ENCODE measurements around the gene NF1.

NF1 gene

GRCh38 chr17:31374503-31374902 is 279.7 kb downstream of the NF1 start:
- Histone ChIP-seq H3K27me3 (ENCODE audit: control insufficient read depth in 1 of 2, insufficient read depth in 1 of 2, low read length in 2 of 2) (no peaks in the 10 kb centered on the region), H2BK120ac (ENCODE audit: low read depth, low read length) (no peak overlapping the region), H3K9me3 (ENCODE audit: control insufficient read depth, low read length) (no peaks in the 10 kb centered on the region), H3K18ac (ENCODE audit: low read depth in 1 of 2, low read length in 2 of 2) (no peak overlapping the region), H3K4ac (ENCODE audit: low read depth in 1 of 2, low read length in 2 of 2) (no peak overlapping the region), H2BK12ac (ENCODE audit: low read length in 2 of 2) (no peak overlapping the region), H2BK15ac (ENCODE audit: low read depth, poor library complexity, severe bottlenecking) (no peak overlapping the region), H3K4me2 (ENCODE audit: low read length, poor library complexity, severe bottlenecking) (no peak overlapping the region), H2AFZ (ENCODE audit: low read depth, low read length) (no peak overlapping the region), H3K36me3 (ENCODE audit: control insufficient read depth in 1 of 2, insufficient read depth in 2 of 2, low read depth in 1 of 2, low read length in 2 of 2) (peaks cover 17 to 53% of the 10 kb centered on the region in 2 experiments), H3K23ac (ENCODE audit: low read length in 2 of 2) (no peak overlapping the region), H3K4me3 (ENCODE audit: insufficient read depth in 1 of 2, low read depth in 1 of 2, low read length in 2 of 2) (no peak overlapping the region), H3K27ac (ENCODE audit: low read length, poor library complexity, severe bottlenecking) (no peak overlapping the region), H2AK5ac (ENCODE audit: low read length, severe bottlenecking) (no peak overlapping the region), H3K79me1 (replicated peaks; ENCODE audit: low read length, poor library complexity, severe bottlenecking) (peaks cover 12% of the 10 kb centered on the region), H4K8ac (ENCODE audit: low read length) (no peak overlapping the region), H2BK5ac (ENCODE audit: low read depth, low read length, poor library complexity, severe bottlenecking) (no peak overlapping the region), H3K4me1 (ENCODE audit: control insufficient read depth, insufficient read depth, low read depth, low read length) (no peaks in the 10 kb centered on the region), H3K14ac (ENCODE audit: low read length in 2 of 2) (no peak overlapping the region), H3K9ac (ENCODE audit: low read length) (peak overlapping the region; percentile 16), H4K91ac (ENCODE audit: low read length) (no peak overlapping the region)
- DNase-seq = no peak
- no CpG with 5 or more reads among the region's 2 CpGs for WGBS

DNA sequence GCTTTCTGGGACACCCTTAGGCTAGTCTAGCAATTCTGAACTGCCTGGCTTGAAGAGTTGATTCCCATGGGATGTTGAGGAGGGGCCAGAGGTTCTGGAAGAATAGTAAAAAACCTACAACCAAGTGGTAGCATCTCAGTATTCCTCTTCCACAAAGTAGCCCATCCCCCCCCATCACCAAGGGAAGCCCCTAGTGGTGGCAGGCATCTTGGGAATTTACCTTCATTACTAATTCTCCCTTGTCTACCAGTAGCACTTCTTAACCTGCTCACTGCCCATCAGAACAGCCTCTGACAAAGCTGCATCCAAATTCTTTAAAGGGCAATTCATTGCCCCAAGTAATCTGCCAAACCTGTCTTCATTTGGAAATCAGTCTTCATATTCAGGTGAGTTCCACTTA is 283.9 kb downstream of the NF1 start:
- no peak overlapping the region for H2BK120ac ChIP-seq (ENCODE audit: low read depth, low read length)
- H2BK12ac ChIP-seq (ENCODE audit: low read length in 2 of 2) = no peak overlapping the region
- H3K4me1 ChIP-seq (ENCODE audit: control insufficient read depth, insufficient read depth, low read depth, low read length) = no peaks in the 10 kb centered on the region
- no peak overlapping the region for H3K4me3 ChIP-seq (ENCODE audit: insufficient read depth in 1 of 2, low read depth in 1 of 2, low read length in 2 of 2)
- H3K4ac ChIP-seq (ENCODE audit: low read depth in 1 of 2, low read length in 2 of 2) = no peak overlapping the region
- peaks cover 24 to 63% of the 10 kb centered on the region in 2 experiments for H3K36me3 ChIP-seq (ENCODE audit: control insufficient read depth in 1 of 2, insufficient read depth in 2 of 2, low read depth in 1 of 2, low read length in 2 of 2)
- H4K91ac ChIP-seq (ENCODE audit: low read length) = no peak overlapping the region
- H2BK5ac ChIP-seq (ENCODE audit: low read depth, low read length, poor library complexity, severe bottlenecking) = no peak overlapping the region
- no peak overlapping the region for H2BK15ac ChIP-seq (ENCODE audit: low read depth, poor library complexity, severe bottlenecking)
- H2AFZ ChIP-seq (ENCODE audit: low read depth, low read length) = no peak overlapping the region
- H4K8ac ChIP-seq (ENCODE audit: low read length) = no peak overlapping the region
- no peak overlapping the region for H3K18ac ChIP-seq (ENCODE audit: low read depth in 1 of 2, low read length in 2 of 2)
- H3K27ac ChIP-seq (ENCODE audit: low read length, poor library complexity, severe bottlenecking) = no peak overlapping the region
- no peak overlapping the region for H3K14ac ChIP-seq (ENCODE audit: low read length in 2 of 2)
- no peak overlapping the region for H3K4me2 ChIP-seq (ENCODE audit: low read length, poor library complexity, severe bottlenecking)
- DNase-seq = no peak
- peaks cover 12% of the 10 kb centered on the region for H3K79me1 ChIP-seq (replicated peaks; ENCODE audit: low read length, poor library complexity, severe bottlenecking)
- H3K9me3 ChIP-seq (ENCODE audit: control insufficient read depth, low read length) = no peaks in the 10 kb centered on the region
- no peak overlapping the region for H2AK5ac ChIP-seq (ENCODE audit: low read length, severe bottlenecking)
- H3K27me3 ChIP-seq (ENCODE audit: control insufficient read depth in 1 of 2, insufficient read depth in 1 of 2, low read length in 2 of 2) = no peaks in the 10 kb centered on the region
- H3K9ac ChIP-seq (ENCODE audit: low read length) = no peak overlapping the region
- H3K23ac ChIP-seq (ENCODE audit: low read length in 2 of 2) = no peak overlapping the region

DNA sequence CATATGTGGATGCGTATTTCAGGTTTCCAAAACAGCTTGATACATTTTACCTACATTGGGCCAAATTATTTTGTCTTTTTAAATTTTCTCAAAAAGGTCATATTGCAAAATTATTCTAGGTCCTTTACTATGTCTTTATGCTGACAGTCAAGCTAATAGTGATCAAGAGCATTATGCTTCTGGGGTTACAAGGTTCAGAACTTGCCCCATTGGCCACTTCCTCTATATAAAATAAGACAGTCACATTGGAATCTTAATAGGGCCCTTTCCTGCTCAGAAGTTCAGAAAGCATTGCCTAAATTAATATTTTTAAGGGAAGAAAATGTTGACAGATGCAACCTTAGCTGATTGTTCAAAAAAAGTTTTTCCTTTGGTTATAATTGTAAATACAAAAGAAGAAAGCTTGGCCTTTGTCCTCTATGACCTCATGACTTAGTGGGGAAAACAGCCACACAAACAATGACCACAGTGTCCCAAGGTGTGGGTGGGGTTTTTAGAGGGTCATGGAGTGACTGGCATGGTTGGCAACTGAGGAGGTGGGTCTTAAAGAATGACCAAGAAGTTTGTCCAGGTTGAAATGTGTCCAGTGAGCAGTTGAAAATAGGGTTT is 284.9 kb downstream of the NF1 start:
- Histone ChIP-seq H4K8ac (ENCODE audit: low read length) (no peak overlapping the region), H2BK12ac (ENCODE audit: low read length in 2 of 2) (no peak overlapping the region), H3K36me3 (ENCODE audit: control insufficient read depth in 1 of 2, insufficient read depth in 2 of 2, low read depth in 1 of 2, low read length in 2 of 2) (peaks cover 20 to 53% of the 10 kb centered on the region in 2 experiments), H2AK5ac (ENCODE audit: low read length, severe bottlenecking) (no peak overlapping the region), H3K4me1 (ENCODE audit: control insufficient read depth, insufficient read depth, low read depth, low read length) (no peaks in the 10 kb centered on the region), H3K27me3 (ENCODE audit: control insufficient read depth in 1 of 2, insufficient read depth in 1 of 2, low read length in 2 of 2) (no peaks in the 10 kb centered on the region), H3K9ac (ENCODE audit: low read length) (no peak overlapping the region), H3K4me2 (ENCODE audit: low read length, poor library complexity, severe bottlenecking) (no peak overlapping the region), H3K14ac (ENCODE audit: low read length in 2 of 2) (no peak overlapping the region), H3K27ac (ENCODE audit: low read length, poor library complexity, severe bottlenecking) (no peak overlapping the region), H3K23ac (ENCODE audit: low read length in 2 of 2) (no peak overlapping the region), H3K9me3 (ENCODE audit: control insufficient read depth, low read length) (no peaks in the 10 kb centered on the region), H2BK5ac (ENCODE audit: low read depth, low read length, poor library complexity, severe bottlenecking) (no peak overlapping the region), H2AFZ (ENCODE audit: low read depth, low read length) (no peak overlapping the region), H2BK120ac (ENCODE audit: low read depth, low read length) (no peak overlapping the region), H3K4me3 (ENCODE audit: insufficient read depth in 1 of 2, low read depth in 1 of 2, low read length in 2 of 2) (no peak overlapping the region), H3K18ac (ENCODE audit: low read depth in 1 of 2, low read length in 2 of 2) (no peak overlapping the region), H4K91ac (ENCODE audit: low read length) (no peak overlapping the region), H2BK15ac (ENCODE audit: low read depth, poor library complexity, severe bottlenecking) (no peak overlapping the region), H3K79me1 (replicated peaks; ENCODE audit: low read length, poor library complexity, severe bottlenecking) (peaks cover 9% of the 10 kb centered on the region), H3K4ac (ENCODE audit: low read depth in 1 of 2, low read length in 2 of 2) (no peak overlapping the region)
- no peak for DNase-seq
- no CpG with 5 or more reads among the region's 1 CpG for WGBS

DNA sequence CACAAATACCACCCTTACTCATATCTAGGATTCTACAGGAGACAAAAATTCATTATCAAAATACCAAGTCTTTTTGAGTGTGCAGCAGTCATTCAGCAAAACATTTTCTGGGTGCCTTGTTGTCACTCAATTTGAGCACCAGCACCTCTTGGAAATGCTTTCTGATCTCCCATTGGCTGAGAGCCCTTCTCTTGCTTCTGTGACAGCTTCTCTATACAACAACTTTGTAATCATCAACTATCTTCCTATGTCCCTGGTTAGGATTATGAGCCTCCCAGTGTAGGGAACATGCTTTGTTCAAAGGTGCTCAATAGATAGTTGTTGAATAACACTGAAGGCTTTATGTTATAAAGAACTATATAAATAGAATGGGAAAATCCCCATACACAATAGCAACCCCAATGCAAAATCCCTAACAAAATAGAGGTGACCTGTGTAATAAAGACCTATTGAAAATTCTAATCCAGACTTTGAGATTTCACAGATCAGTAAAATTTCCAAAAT is 286.4 kb downstream of the NF1 start:
- H2AFZ ChIP-seq (ENCODE audit: low read depth, low read length) = no peak overlapping the region
- H3K4me1 ChIP-seq (ENCODE audit: control insufficient read depth, insufficient read depth, low read depth, low read length) = no peaks in the 10 kb centered on the region
- H2BK15ac ChIP-seq (ENCODE audit: low read depth, poor library complexity, severe bottlenecking) = no peak overlapping the region
- no peak overlapping the region for H4K8ac ChIP-seq (ENCODE audit: low read length)
- H2BK120ac ChIP-seq (ENCODE audit: low read depth, low read length) = no peak overlapping the region
- H3K4ac ChIP-seq (ENCODE audit: low read depth in 1 of 2, low read length in 2 of 2) = no peak overlapping the region
- H3K4me3 ChIP-seq (ENCODE audit: insufficient read depth in 1 of 2, low read depth in 1 of 2, low read length in 2 of 2) = no peak overlapping the region
- H3K27ac ChIP-seq (ENCODE audit: low read length, poor library complexity, severe bottlenecking) = no peak overlapping the region
- no peak overlapping the region for H2BK12ac ChIP-seq (ENCODE audit: low read length in 2 of 2)
- H3K23ac ChIP-seq (ENCODE audit: low read length in 2 of 2) = no peak overlapping the region
- H4K91ac ChIP-seq (ENCODE audit: low read length) = no peak overlapping the region
- H3K79me1 ChIP-seq (replicated peaks; ENCODE audit: low read length, poor library complexity, severe bottlenecking) = peaks cover 9% of the 10 kb centered on the region
- no peak overlapping the region for H2AK5ac ChIP-seq (ENCODE audit: low read length, severe bottlenecking)
- no peaks in the 10 kb centered on the region for H3K9me3 ChIP-seq (ENCODE audit: control insufficient read depth, low read length)
- H3K9ac ChIP-seq (ENCODE audit: low read length) = no peak overlapping the region
- H3K14ac ChIP-seq (ENCODE audit: low read length in 2 of 2) = no peak overlapping the region
- H3K36me3 ChIP-seq (ENCODE audit: control insufficient read depth in 1 of 2, insufficient read depth in 2 of 2, low read depth in 1 of 2, low read length in 2 of 2) = peaks cover 17 to 40% of the 10 kb centered on the region in 2 experiments
- no peaks in the 10 kb centered on the region for H3K27me3 ChIP-seq (ENCODE audit: control insufficient read depth in 1 of 2, insufficient read depth in 1 of 2, low read length in 2 of 2)
- H3K18ac ChIP-seq (ENCODE audit: low read depth in 1 of 2, low read length in 2 of 2) = no peak overlapping the region
- no peak for DNase-seq
- no peak overlapping the region for H3K4me2 ChIP-seq (ENCODE audit: low read length, poor library complexity, severe bottlenecking)
- no peak overlapping the region for H2BK5ac ChIP-seq (ENCODE audit: low read depth, low read length, poor library complexity, severe bottlenecking)
